Retina (tissue), 1 donor: Measurements from ENCODE around the gene PRR23B.

Experiments
- DNase-seq: peaks from one replicate; pipeline ENCODE4 v3.0.0-alpha.2; 2016

PRR23B gene

GRCh38 chr3:138972941-138973340 lies 47.8 kb downstream of the PRR23B start:
- DNase-seq, result no peak

- DNase-seq, result no peak
These were observed 48.9 kb downstream of the PRR23B start for GRCh38 chr3:138971766-138972320.
